WTC11 (cell line): Measurements from ENCODE around the gene RACGAP1.

ENCODE experiments used
- CTCF ChIP-seq: fragments of 200-600 bp; IDR thresholded peaks from 2 replicates; pipeline ENCODE4 v1.8.0; 2022; ENCODE audit warnings: antibody characterized with exemption
- ETV6 ChIP-seq: sonication (generic); formaldehyde crosslinking; IDR thresholded peaks from 2 replicates; pipeline ENCODE4 v1.8.1; 2022; ENCODE audit warnings: mild to moderate bottlenecking, missing genetic modification reagents
- NR2C2 ChIP-seq: sonication (generic); formaldehyde crosslinking; IDR thresholded peaks from 2 replicates; pipeline ENCODE4 v1.8.0; 2022; ENCODE audit warnings: mild to moderate bottlenecking, missing genetic modification reagents
- RELA ChIP-seq: sonication (generic); formaldehyde crosslinking; IDR thresholded peaks from 2 replicates; pipeline ENCODE4 v1.8.1; 2022; ENCODE audit warnings: missing genetic modification reagents, mild to moderate bottlenecking, borderline replicate concordance
- TEAD1 ChIP-seq: sonication (generic); formaldehyde crosslinking; IDR thresholded peaks from 2 replicates; pipeline ENCODE4 v1.8.0; 2022; ENCODE audit warnings: mild to moderate bottlenecking, missing genetic modification reagents
- ZNF232 ChIP-seq: sonication (generic); formaldehyde crosslinking; IDR thresholded peaks from 2 replicates; pipeline ENCODE4 v1.8.0; 2022; ENCODE audit warnings: mild to moderate bottlenecking, missing genetic modification reagents
- TF ChIP-seq, protein P1 (sequence below): fragments of 250-450 bp; sonication (Bioruptor Pico); IDR thresholded peaks from 2 replicates; pipeline ENCODE4 v1.9.0; 2021; ENCODE audit warnings: mild to moderate bottlenecking
- TF ChIP-seq, protein P2 (sequence below): sonication (generic); formaldehyde crosslinking; IDR thresholded peaks from 2 replicates; pipeline ENCODE4 v1.8.0; 2022; ENCODE audit warnings: mild to moderate bottlenecking, missing genetic modification reagents
- TF ChIP-seq, protein P3 (sequence below): sonication (generic); formaldehyde crosslinking; IDR thresholded peaks from 2 replicates; pipeline ENCODE4 v1.8.0; 2023; ENCODE audit warnings: missing genetic modification reagents, mild to moderate bottlenecking, borderline replicate concordance
- TF ChIP-seq, protein P4 (sequence below): sonication (generic); formaldehyde crosslinking; IDR thresholded peaks from 2 replicates; pipeline ENCODE4 v1.8.1; 2022; ENCODE audit warnings: low read depth, mild to moderate bottlenecking, moderate library complexity, missing genetic modification reagents, borderline replicate concordance
- TF ChIP-seq, protein P5 (sequence below): sonication (generic); formaldehyde crosslinking; IDR thresholded peaks from 2 replicates; pipeline ENCODE4 v1.8.0; 2022; ENCODE audit warnings: missing genetic modification reagents

GRCh38 chr12:49952391-49953055, 72.8 kb downstream of the RACGAP1 start:
- TF ChIP-seq CTCF (no peak), TEAD1 (CRISPR knock-in tag) (no peak), NR2C2 (CRISPR knock-in tag) (no peak), ETV6 (CRISPR knock-in tag) (no peak), RELA (CRISPR knock-in tag) (no peak), ZNF232 (CRISPR knock-in tag) (no peak)
- TF ChIP-seq, protein P1, sequence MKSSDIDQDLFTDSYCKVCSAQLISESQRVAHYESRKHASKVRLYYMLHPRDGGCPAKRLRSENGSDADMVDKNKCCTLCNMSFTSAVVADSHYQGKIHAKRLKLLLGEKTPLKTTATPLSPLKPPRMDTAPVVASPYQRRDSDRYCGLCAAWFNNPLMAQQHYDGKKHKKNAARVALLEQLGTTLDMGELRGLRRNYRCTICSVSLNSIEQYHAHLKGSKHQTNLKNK (CRISPR knock-in tag): no peak
- TF ChIP-seq, protein P2, sequence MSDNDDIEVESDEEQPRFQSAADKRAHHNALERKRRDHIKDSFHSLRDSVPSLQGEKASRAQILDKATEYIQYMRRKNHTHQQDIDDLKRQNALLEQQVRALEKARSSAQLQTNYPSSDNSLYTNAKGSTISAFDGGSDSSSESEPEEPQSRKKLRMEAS (CRISPR knock-in tag): no peak
- TF ChIP-seq, protein P3, sequence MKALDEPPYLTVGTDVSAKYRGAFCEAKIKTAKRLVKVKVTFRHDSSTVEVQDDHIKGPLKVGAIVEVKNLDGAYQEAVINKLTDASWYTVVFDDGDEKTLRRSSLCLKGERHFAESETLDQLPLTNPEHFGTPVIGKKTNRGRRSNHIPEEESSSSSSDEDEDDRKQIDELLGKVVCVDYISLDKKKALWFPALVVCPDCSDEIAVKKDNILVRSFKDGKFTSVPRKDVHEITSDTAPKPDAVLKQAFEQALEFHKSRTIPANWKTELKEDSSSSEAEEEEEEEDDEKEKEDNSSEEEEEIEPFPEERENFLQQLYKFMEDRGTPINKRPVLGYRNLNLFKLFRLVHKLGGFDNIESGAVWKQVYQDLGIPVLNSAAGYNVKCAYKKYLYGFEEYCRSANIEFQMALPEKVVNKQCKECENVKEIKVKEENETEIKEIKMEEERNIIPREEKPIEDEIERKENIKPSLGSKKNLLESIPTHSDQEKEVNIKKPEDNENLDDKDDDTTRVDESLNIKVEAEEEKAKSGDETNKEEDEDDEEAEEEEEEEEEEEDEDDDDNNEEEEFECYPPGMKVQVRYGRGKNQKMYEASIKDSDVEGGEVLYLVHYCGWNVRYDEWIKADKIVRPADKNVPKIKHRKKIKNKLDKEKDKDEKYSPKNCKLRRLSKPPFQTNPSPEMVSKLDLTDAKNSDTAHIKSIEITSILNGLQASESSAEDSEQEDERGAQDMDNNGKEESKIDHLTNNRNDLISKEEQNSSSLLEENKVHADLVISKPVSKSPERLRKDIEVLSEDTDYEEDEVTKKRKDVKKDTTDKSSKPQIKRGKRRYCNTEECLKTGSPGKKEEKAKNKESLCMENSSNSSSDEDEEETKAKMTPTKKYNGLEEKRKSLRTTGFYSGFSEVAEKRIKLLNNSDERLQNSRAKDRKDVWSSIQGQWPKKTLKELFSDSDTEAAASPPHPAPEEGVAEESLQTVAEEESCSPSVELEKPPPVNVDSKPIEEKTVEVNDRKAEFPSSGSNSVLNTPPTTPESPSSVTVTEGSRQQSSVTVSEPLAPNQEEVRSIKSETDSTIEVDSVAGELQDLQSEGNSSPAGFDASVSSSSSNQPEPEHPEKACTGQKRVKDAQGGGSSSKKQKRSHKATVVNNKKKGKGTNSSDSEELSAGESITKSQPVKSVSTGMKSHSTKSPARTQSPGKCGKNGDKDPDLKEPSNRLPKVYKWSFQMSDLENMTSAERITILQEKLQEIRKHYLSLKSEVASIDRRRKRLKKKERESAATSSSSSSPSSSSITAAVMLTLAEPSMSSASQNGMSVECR: no peak
- TF ChIP-seq, protein P4, sequence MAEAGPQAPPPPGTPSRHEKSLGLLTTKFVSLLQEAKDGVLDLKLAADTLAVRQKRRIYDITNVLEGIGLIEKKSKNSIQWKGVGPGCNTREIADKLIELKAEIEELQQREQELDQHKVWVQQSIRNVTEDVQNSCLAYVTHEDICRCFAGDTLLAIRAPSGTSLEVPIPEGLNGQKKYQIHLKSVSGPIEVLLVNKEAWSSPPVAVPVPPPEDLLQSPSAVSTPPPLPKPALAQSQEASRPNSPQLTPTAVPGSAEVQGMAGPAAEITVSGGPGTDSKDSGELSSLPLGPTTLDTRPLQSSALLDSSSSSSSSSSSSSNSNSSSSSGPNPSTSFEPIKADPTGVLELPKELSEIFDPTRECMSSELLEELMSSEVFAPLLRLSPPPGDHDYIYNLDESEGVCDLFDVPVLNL (CRISPR knock-in tag): no peak
- TF ChIP-seq, protein P5, sequence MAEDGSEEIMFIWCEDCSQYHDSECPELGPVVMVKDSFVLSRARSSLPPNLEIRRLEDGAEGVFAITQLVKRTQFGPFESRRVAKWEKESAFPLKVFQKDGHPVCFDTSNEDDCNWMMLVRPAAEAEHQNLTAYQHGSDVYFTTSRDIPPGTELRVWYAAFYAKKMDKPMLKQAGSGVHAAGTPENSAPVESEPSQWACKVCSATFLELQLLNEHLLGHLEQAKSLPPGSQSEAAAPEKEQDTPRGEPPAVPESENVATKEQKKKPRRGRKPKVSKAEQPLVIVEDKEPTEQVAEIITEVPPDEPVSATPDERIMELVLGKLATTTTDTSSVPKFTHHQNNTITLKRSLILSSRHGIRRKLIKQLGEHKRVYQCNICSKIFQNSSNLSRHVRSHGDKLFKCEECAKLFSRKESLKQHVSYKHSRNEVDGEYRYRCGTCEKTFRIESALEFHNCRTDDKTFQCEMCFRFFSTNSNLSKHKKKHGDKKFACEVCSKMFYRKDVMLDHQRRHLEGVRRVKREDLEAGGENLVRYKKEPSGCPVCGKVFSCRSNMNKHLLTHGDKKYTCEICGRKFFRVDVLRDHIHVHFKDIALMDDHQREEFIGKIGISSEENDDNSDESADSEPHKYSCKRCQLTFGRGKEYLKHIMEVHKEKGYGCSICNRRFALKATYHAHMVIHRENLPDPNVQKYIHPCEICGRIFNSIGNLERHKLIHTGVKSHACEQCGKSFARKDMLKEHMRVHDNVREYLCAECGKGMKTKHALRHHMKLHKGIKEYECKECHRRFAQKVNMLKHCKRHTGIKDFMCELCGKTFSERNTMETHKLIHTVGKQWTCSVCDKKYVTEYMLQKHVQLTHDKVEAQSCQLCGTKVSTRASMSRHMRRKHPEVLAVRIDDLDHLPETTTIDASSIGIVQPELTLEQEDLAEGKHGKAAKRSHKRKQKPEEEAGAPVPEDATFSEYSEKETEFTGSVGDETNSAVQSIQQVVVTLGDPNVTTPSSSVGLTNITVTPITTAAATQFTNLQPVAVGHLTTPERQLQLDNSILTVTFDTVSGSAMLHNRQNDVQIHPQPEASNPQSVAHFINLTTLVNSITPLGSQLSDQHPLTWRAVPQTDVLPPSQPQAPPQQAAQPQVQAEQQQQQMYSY: no peak
